Gastroesophageal sphincter (tissue), 3 donors: ENCODE results near the gene TMEM91.

ENCODE experiments used
- EP300 ChIP-seq: sonication (generic); formaldehyde crosslinking; IDR thresholded peaks from one replicate; pipeline ENCODE4 v1.6.1; 2017; ENCODE audit warnings: antibody characterized with exemption, mild to moderate bottlenecking
- POLR2A ChIP-seq, 2 donors: fragments of 450-650 bp; IDR thresholded peaks; one replicate each; pipeline ENCODE4 v1.6.1; 2017; ENCODE audit warnings: antibody characterized with exemption in 2 of 2, mild to moderate bottlenecking in 2 of 2, moderate library complexity in 1 of 2
- POLR2AphosphoS5 ChIP-seq: sonication (generic); formaldehyde crosslinking; IDR thresholded peaks from one replicate; pipeline ENCODE4 v1.6.1; 2017; ENCODE audit warnings: antibody characterized with exemption
- TF ChIP-seq, protein P1 (sequence below), 4 experiments: fragments of 200-600 bp in 2 of 4; fragments of 450-650 bp in 2 of 4; sonication (generic) in 1 of 4; IDR thresholded peaks; one replicate each; pipeline ENCODE4 v1.5.1; 2017 to 2019; ENCODE audit warnings: antibody characterized with exemption in 4 of 4, mild to moderate bottlenecking in 2 of 4, moderate library complexity in 2 of 4

DNA sequence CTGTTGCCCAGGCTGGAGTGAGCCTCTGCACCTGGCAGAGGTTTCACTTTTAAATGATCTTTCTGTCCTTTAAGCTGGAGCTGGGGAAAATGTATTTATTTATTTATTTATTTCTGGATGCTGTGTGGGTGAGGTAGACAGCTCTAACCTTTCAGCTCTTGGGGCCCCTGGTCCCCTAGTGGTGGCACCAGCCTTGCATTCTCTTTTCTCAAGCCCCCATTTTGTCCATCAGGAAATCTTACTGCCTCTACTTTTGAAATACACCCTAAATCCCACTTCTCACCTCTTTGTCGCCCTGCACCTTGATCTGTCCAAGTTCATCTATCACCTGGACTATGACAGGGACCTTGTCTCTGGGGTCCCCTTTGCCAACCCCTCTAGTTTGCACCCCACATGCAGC, 10.2 kb upstream of the TMEM91 start:
- TF ChIP-seq, protein P1, sequence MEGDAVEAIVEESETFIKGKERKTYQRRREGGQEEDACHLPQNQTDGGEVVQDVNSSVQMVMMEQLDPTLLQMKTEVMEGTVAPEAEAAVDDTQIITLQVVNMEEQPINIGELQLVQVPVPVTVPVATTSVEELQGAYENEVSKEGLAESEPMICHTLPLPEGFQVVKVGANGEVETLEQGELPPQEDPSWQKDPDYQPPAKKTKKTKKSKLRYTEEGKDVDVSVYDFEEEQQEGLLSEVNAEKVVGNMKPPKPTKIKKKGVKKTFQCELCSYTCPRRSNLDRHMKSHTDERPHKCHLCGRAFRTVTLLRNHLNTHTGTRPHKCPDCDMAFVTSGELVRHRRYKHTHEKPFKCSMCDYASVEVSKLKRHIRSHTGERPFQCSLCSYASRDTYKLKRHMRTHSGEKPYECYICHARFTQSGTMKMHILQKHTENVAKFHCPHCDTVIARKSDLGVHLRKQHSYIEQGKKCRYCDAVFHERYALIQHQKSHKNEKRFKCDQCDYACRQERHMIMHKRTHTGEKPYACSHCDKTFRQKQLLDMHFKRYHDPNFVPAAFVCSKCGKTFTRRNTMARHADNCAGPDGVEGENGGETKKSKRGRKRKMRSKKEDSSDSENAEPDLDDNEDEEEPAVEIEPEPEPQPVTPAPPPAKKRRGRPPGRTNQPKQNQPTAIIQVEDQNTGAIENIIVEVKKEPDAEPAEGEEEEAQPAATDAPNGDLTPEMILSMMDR (IDR thresholded peaks at IDR 0.05), result no peak
- TF ChIP-seq POLR2A (IDR thresholded peaks at IDR 0.05), result no peak
- TF ChIP-seq EP300, result no peak
- no peak for TF ChIP-seq POLR2AphosphoS5
